WERI-Rb-1 (cell line): Measurements from ENCODE around the gene NOL4L.
A peak's percentile ranks its signal among the peaks of the same experiment; 100 is the strongest.
"Not testable (repeated sequence)": the region's sequence is repeated elsewhere in the genome, so short reads cannot be mapped to it uniquely, and the experiment has no call there.

Source experiments
- DNase-seq: peaks from one replicate; pipeline ENCODE4 v3.0.0-alpha.2; 2020
- H3K27ac ChIP-seq: fragments of 250-450 bp; sonication (Bioruptor Pico); 2 replicates; pipeline ENCODE4 v1.5.1; 2020; ENCODE audit warnings: mild to moderate bottlenecking, moderate library complexity
- H3K27me3 ChIP-seq: fragments of 250-450 bp; sonication (Bioruptor Pico); 2 replicates; pipeline ENCODE4 v1.5.1; 2021; ENCODE audit warnings: mild to moderate bottlenecking, low read depth, moderate library complexity; ENCODE audit not compliant: insufficient read depth, severe bottlenecking
- H3K36me3 ChIP-seq: fragments of 250-450 bp; sonication (Bioruptor Pico); 2 replicates; pipeline ENCODE4 v1.5.1; 2020; ENCODE audit warnings: mild to moderate bottlenecking, moderate library complexity
- H3K4me3 ChIP-seq: 2 replicates; pipeline ENCODE4 v1.5.1; 2011; ENCODE audit warnings: low read depth, mild to moderate bottlenecking, control low read depth, low read length
- H3K9me3 ChIP-seq: fragments of 250-450 bp; sonication (Bioruptor Pico); 2 replicates; pipeline ENCODE4 v1.5.1; 2021; ENCODE audit warnings: mild to moderate bottlenecking, moderate library complexity; ENCODE audit not compliant: severe bottlenecking
- TF ChIP-seq, protein P1 (sequence below): IDR thresholded peaks from 2 replicates; pipeline ENCODE4 v1.5.1; 2011; ENCODE audit warnings: low read depth, mild to moderate bottlenecking, control low read depth, inconsistent platforms, low read length

NOL4L gene

DNA sequence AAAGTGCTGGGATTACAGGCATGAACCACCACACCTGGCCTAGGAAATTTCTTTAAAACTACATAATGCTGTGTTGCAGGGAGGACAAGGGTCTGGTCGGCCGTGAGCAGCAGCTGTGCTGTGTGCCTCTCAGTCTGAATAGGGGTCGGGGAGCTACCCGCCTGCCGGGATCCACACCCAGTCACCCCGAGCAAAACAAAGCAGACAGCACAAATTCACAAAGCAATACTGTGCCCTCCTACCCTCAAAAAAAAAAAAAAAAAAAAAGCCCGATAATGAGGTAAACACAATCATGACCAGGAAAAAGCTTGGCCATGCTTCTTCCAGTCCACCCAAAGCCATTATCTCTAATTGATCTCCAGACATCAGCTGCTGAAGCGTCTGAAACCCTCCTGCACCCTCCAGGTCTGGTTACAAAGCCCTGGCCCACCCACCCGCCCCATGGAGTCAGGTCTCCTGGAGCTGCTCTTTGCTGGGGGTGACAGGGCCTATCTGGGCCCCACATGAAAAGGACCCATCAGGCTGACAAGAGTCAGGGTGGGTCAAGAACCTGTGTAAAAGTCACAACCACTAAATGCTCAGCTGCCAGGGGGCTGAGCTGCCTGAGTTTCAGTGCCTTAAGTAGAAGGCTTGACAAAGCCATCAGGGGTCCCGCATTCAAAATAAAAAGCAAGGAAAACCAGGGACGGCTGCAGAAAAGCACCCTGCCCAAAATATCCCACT lies 88.2 kb downstream of the NOL4L start:
- TF ChIP-seq, protein P1, sequence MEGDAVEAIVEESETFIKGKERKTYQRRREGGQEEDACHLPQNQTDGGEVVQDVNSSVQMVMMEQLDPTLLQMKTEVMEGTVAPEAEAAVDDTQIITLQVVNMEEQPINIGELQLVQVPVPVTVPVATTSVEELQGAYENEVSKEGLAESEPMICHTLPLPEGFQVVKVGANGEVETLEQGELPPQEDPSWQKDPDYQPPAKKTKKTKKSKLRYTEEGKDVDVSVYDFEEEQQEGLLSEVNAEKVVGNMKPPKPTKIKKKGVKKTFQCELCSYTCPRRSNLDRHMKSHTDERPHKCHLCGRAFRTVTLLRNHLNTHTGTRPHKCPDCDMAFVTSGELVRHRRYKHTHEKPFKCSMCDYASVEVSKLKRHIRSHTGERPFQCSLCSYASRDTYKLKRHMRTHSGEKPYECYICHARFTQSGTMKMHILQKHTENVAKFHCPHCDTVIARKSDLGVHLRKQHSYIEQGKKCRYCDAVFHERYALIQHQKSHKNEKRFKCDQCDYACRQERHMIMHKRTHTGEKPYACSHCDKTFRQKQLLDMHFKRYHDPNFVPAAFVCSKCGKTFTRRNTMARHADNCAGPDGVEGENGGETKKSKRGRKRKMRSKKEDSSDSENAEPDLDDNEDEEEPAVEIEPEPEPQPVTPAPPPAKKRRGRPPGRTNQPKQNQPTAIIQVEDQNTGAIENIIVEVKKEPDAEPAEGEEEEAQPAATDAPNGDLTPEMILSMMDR = no peak
- DNase-seq = no peak
- Histone ChIP-seq H3K9me3 (no peaks in the 10 kb centered on the region), H3K36me3 (peaks cover 23% of the 10 kb centered on the region), H3K27me3 (no peaks in the 10 kb centered on the region), H3K4me3 (no peak overlapping the region), H3K27ac (peak overlapping the region; percentile 53)

DNA sequence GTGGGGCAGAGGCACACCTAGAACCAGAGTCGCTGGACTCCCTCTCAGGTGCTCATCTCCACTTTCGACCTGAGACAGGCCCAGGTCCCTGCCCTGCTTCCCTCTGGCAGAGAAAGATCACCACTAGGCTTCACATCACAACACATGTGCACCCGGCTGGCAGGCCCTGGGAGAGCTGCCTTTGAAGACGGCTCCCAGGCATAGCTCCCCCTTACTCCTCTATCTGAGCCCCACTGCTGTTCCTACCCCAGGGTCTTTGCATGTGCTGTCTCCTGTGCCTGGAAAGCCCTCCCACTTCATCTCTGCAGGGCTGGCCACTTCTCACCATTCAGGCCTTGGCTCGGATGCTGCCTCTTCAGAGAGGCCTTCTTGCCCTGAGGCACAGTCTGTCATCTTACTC lies 89.2 kb downstream of the NOL4L start:
- Histone ChIP-seq H3K4me3 (no peak overlapping the region), H3K9me3 (no peaks in the 10 kb centered on the region), H3K27me3 (no peaks in the 10 kb centered on the region), H3K36me3 (peaks cover 23% of the 10 kb centered on the region), H3K27ac (no peak overlapping the region)
- DNase-seq = no peak
- TF ChIP-seq, protein P1 = no peak

GRCh38 chr20:32495217-32495565 lies 89.9 kb downstream of the NOL4L start:
- peaks cover 23% of the 10 kb centered on the region for H3K36me3 ChIP-seq
- DNase-seq = no peak
- TF ChIP-seq, protein P1 = no peak
- H3K27ac ChIP-seq = no peak overlapping the region
- H3K4me3 ChIP-seq = no peak overlapping the region
- H3K27me3 ChIP-seq = no peaks in the 10 kb centered on the region
- no peaks in the 10 kb centered on the region for H3K9me3 ChIP-seq

DNA sequence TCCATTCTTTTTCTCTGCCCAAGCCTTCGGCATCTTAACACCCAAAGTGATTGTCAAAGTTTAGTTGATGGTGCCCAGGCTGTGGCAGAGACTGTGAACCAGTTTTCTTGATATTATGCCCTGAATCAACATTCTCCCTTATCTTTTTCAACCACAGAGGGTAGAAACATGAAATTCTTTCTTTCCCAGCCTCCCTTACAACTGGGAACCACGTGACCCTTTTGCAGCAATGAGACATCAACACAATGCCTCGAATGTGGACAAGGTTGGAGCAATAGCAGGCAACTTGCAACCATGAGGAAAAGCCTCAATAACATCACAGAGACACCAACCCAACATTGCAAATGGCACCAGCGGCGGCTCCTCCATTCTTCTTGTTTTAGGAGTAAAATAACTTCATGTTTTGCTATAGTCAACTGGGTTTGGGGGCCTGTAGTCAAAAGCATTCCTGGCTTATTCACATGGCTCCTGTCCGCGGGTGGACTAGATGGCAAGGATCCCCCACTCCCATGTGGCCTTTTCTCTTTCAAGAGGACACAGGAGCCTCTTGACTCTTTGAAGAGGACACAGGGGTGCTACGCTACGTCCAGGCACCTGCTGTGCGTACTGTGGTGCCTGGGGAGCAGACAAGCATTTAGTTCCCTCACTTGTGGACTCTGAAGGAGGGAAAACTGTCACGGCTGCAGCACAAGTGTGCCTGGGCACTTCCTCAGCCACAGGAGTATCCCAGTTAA lies 90.5 kb downstream of the NOL4L start:
- no peak for DNase-seq
- TF ChIP-seq, protein P1 = no peak
- Histone ChIP-seq H3K4me3 (no peak overlapping the region), H3K36me3 (peaks cover 23% of the 10 kb centered on the region), H3K27me3 (no peaks in the 10 kb centered on the region), H3K9me3 (no peaks in the 10 kb centered on the region), H3K27ac (no peak overlapping the region)

DNA sequence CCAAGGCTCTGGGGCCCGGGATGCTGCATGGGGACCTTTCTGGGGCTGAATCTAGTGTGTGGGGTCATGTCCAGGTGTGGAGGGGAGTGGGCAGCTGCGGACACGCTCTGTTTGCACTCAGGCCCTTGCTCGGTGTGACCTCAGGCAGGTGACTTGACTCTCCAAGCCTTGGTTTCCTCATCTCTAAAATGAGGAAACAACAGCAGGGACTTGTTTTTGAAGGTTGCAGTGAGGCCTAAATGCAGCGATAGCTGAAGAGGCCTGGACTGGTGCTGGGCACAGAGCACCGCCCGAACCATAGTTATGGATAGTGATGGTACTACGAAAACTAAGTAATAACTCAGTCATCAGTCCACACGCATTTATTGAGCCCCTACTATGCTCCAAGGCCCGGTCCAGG lies 91.8 kb downstream of the NOL4L start:
- Histone ChIP-seq H3K9me3 (no peaks in the 10 kb centered on the region), H3K36me3 (peaks cover 23% of the 10 kb centered on the region), H3K27me3 (no peaks in the 10 kb centered on the region), H3K4me3 (no peak overlapping the region), H3K27ac (no peak overlapping the region)
- TF ChIP-seq, protein P1 = no peak
- DNase-seq = no peak

DNA sequence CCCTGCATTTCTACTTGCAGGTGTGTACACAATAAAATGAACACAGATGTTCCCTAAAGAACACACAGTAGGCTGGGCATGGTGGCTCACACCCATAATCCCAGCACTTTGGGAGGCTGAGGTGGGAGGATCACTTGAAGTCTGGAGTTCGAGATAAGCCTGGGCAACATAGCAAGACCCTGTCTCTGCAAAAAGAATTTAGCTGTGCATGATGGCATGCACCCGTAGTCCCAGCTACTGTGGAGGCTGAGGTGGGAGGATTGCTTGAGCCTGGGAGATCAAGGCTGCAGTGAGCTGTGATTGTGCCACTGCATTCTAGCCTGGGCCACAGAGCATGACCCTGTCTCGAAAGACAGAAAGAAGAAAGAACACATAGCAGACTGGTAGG lies 93.4 kb downstream of the NOL4L start:
- not testable (repeated sequence) for H3K9me3 ChIP-seq, H3K27ac ChIP-seq, DNase-seq, H3K27me3 ChIP-seq, H3K4me3 ChIP-seq
- peaks cover 23% of the 10 kb centered on the region for H3K36me3 ChIP-seq
